Measurements from ENCODE around the gene ECSIT. TPM values are rescaled to one million over a fixed set of nuclear protein-coding genes. Genes with fewer than 3 reads are reported as not detected.

Gene ECSIT
- total RNA-seq, 1 experiment from 2014 or later, result 64.7 TPM

DNA sequence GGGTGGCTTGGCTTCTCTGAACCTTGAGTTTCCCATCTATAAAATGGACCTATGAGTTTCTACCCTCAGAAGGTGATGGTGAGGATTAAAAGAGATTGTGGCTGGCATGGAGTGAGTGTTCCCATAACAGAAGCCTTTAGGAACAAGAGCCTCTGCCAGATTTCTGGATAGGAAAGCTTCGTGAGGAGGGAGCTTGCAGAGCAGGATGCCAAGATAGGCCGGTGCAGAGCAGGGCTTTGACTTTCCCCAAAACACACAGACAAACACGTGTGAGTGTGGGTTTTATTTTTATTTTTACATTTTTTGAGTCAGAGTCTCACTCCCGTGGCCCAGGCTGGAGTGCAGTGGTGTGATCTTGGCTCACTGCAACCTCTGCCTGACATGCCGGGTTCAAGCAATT, 6.0 kb upstream of the ECSIT start:
- Histone ChIP-seq H3K4me1 (ENCODE audit: insufficient read depth, low read length, poor library complexity, severe bottlenecking) (peaks cover 6% of the 10 kb centered on the region), H3K36me3 (ENCODE audit: insufficient read depth, low read length, poor library complexity, severe bottlenecking) (no peaks in the 10 kb centered on the region), H3K9me3 (ENCODE audit: low read depth, low read length, poor library complexity, severe bottlenecking) (no peaks in the 10 kb centered on the region), H3K27me3 (replicated peaks; ENCODE audit: insufficient read depth, low read depth, low read length, poor library complexity) (no peaks in the 10 kb centered on the region), H3K4me3 (ENCODE audit: low read depth, low read length, poor library complexity, severe bottlenecking) (no peak overlapping the region), H3K27ac (ENCODE audit: low read depth, low read length, poor library complexity, severe bottlenecking) (no peak overlapping the region)
- no TSS peak for BruUV-seq (replicated peaks)
- CTCF ChIA-PET, result no interaction called here
- DNase-seq (ENCODE audit: low spot score), result no peak
- POLR2A ChIA-PET (ENCODE audit: low non-redundant PET), result no interaction called here
- no peak for TF ChIP-seq EZH2 (IDR thresholded peaks at IDR 0.05; ENCODE audit: borderline replicate concordance, low read depth, low read length, poor library complexity, severe bottlenecking)
- TF ChIP-seq, protein P1, sequence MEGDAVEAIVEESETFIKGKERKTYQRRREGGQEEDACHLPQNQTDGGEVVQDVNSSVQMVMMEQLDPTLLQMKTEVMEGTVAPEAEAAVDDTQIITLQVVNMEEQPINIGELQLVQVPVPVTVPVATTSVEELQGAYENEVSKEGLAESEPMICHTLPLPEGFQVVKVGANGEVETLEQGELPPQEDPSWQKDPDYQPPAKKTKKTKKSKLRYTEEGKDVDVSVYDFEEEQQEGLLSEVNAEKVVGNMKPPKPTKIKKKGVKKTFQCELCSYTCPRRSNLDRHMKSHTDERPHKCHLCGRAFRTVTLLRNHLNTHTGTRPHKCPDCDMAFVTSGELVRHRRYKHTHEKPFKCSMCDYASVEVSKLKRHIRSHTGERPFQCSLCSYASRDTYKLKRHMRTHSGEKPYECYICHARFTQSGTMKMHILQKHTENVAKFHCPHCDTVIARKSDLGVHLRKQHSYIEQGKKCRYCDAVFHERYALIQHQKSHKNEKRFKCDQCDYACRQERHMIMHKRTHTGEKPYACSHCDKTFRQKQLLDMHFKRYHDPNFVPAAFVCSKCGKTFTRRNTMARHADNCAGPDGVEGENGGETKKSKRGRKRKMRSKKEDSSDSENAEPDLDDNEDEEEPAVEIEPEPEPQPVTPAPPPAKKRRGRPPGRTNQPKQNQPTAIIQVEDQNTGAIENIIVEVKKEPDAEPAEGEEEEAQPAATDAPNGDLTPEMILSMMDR (conservative IDR thresholded peaks at IDR 0.05; ENCODE audit: low read depth, low read length), result no peak
- intact Hi-C loops (cut with micrococcal nuclease; ENCODE audit: unreplicated experiment), result no loop called here

DNA sequence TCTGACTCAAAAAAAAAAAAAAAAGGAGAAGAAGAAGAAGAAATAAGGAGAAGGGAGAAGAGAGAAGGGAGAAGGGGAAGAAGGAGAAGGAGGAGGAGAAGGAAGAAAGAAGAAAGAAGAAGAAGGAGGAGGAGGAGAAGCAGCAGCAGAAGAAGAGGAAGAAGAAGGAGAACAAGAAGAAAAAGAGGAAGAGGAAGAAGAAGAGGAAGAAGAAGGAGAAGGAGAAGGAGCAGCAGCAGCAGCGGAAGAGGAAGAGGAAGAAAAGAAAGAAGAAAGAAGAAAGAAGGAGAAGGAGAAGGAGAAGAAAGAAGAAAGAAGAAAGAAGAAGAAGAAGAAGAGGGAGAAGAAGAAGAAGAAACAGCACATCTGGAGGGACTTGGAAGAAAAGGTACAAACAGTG, 5.6 kb upstream of the ECSIT start:
- Histone ChIP-seq H3K4me1 (ENCODE audit: insufficient read depth, low read length, poor library complexity, severe bottlenecking) (peaks cover 2% of the 10 kb centered on the region), H3K4me3 (ENCODE audit: low read depth, low read length, poor library complexity, severe bottlenecking) (no peak overlapping the region), H3K36me3 (ENCODE audit: insufficient read depth, low read length, poor library complexity, severe bottlenecking) (no peaks in the 10 kb centered on the region), H3K27me3 (replicated peaks; ENCODE audit: insufficient read depth, low read depth, low read length, poor library complexity) (no peaks in the 10 kb centered on the region), H3K9me3 (ENCODE audit: low read depth, low read length, poor library complexity, severe bottlenecking) (no peaks in the 10 kb centered on the region), H3K27ac (ENCODE audit: low read depth, low read length, poor library complexity, severe bottlenecking) (no peak overlapping the region)
- POLR2A ChIA-PET (ENCODE audit: low non-redundant PET), result no interaction called here
- no TSS peak for BruUV-seq (replicated peaks)
- TF ChIP-seq, protein P1 (conservative IDR thresholded peaks at IDR 0.05; ENCODE audit: low read depth, low read length), result no peak
- TF ChIP-seq EZH2 (IDR thresholded peaks at IDR 0.05; ENCODE audit: borderline replicate concordance, low read depth, low read length, poor library complexity, severe bottlenecking), result no peak
- CTCF ChIA-PET, result no interaction called here
- DNase-seq (ENCODE audit: low spot score), result no peak
- intact Hi-C loops (cut with micrococcal nuclease; ENCODE audit: unreplicated experiment), result no loop called here

DNA sequence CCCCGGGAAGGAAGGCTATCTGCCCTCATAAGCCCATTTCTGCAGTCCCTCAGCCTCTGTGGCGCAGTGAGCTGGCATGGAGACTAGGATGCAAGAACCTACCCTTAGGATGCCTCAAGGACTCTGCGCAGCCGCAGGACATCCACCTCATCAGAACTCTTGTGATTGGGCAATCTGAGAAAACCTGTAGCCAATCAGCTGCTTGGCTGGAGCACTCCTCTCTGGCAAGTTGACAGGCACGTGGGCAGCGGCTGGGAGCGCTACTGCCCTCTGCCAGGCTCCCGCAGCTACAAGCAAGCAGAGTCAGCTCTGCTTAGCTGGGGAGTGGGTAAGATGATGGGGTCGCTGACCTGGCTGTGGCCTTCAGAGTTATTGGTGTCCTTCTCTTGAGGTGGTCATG, 1.5 kb upstream of the ECSIT start:
- no TSS peak for BruUV-seq (replicated peaks)
- TF ChIP-seq, protein P1 (conservative IDR thresholded peaks at IDR 0.05; ENCODE audit: low read depth, low read length), result peak; percentile 58
- no peak for TF ChIP-seq EZH2 (IDR thresholded peaks at IDR 0.05; ENCODE audit: borderline replicate concordance, low read depth, low read length, poor library complexity, severe bottlenecking)
- ChIA-PET CTCF (interaction anchor here (0.7 kb wide), 1 partner anchor 15 kb away, joined by 4 read pairs; no protein-coding TSS in a partner anchor), POLR2A (ENCODE audit: low non-redundant PET) (interaction anchor here (0.7 to 0.8 kb wide), 2 partner anchors 11 to 15 kb away, joined by 3 read pairs; no protein-coding TSS in a partner anchor)
- no peaks in the 10 kb centered on the region for H3K27me3 ChIP-seq (replicated peaks; ENCODE audit: insufficient read depth, low read depth, low read length, poor library complexity)
- H3K9me3 ChIP-seq (ENCODE audit: low read depth, low read length, poor library complexity, severe bottlenecking), result no peaks in the 10 kb centered on the region
- intact Hi-C loops (cut with micrococcal nuclease; ENCODE audit: unreplicated experiment), result no loop called here
- no peak overlapping the region for H3K27ac ChIP-seq (ENCODE audit: low read depth, low read length, poor library complexity, severe bottlenecking)
- H3K4me3 ChIP-seq (ENCODE audit: low read depth, low read length, poor library complexity, severe bottlenecking), result no peak overlapping the region
- peak; percentile 94 for DNase-seq (ENCODE audit: low spot score)
- no peaks in the 10 kb centered on the region for H3K36me3 ChIP-seq (ENCODE audit: insufficient read depth, low read length, poor library complexity, severe bottlenecking)
- peaks cover 6% of the 10 kb centered on the region for H3K4me1 ChIP-seq (ENCODE audit: insufficient read depth, low read length, poor library complexity, severe bottlenecking)
